WTC11 (cell line): ENCODE results near the gene PTGER1. TPM values are rescaled to one million over a fixed set of nuclear protein-coding genes. Genes with fewer than 3 reads are reported as not detected.

ENCODE experiments used
- ATAC-seq: fragments of 200-7000 bp; cut with Tn5 transposase; 2 replicates; pipeline ENCODE4 v1.10.0; 2021; ENCODE audit warnings: mild to moderate bottlenecking, moderate library complexity
- CTCF ChIA-PET: fragments of 300-600 bp; sonication (Branson Sonifier 250); formaldehyde crosslinking; loops from one replicate; lab custom pipeline; 2021; ENCODE audit warnings: antibody characterized with exemption; lab: Charles Lee
- POLR2A ChIA-PET: fragments of 350-600 bp; sonication (Branson Sonifier 250); formaldehyde crosslinking; loops from one replicate; lab custom pipeline; 2021; ENCODE audit warnings: antibody characterized with exemption; lab: Charles Lee
- DNase-seq: peaks from one replicate; pipeline ENCODE4 v3.0.0; 2021; ENCODE audit warnings: low spot score
- H3K27ac Mint-ChIP-seq: 2 replicates; pipeline ENCODE4 v1.8.0; 2021; ENCODE audit warnings: mixed read lengths
- H3K27me3 Mint-ChIP-seq: 2 replicates; pipeline ENCODE4 v1.8.0; 2021; ENCODE audit warnings: low read depth, mild to moderate bottlenecking, moderate library complexity, mixed read lengths
- H3K36me3 Mint-ChIP-seq: 2 replicates; pipeline ENCODE4 v1.8.0; 2021; ENCODE audit warnings: mixed read lengths
- H3K4me1 Mint-ChIP-seq: 2 replicates; pipeline ENCODE4 v1.8.0; 2022; ENCODE audit warnings: mixed read lengths
- H3K4me3 Mint-ChIP-seq: 2 replicates; pipeline ENCODE4 v1.8.0; 2021; ENCODE audit warnings: mild to moderate bottlenecking, moderate library complexity, mixed read lengths
- H3K9me3 Mint-ChIP-seq: 2 replicates; pipeline ENCODE4 v1.8.0; 2021; ENCODE audit warnings: mixed read lengths
- AFF4 ChIP-seq: sonication (generic); formaldehyde crosslinking; IDR thresholded peaks from 2 replicates; pipeline ENCODE4 v1.8.1; 2023; ENCODE audit warnings: mild to moderate bottlenecking, missing genetic modification reagents, borderline replicate concordance
- ATF2 ChIP-seq: sonication (generic); formaldehyde crosslinking; IDR thresholded peaks from 2 replicates; pipeline ENCODE4 v1.8.1; 2022; ENCODE audit warnings: low read depth, missing genetic modification reagents, borderline replicate concordance
- CTCF ChIP-seq: fragments of 200-600 bp; IDR thresholded peaks from 2 replicates; pipeline ENCODE4 v1.8.0; 2022; ENCODE audit warnings: antibody characterized with exemption
- ESRRA ChIP-seq: sonication (generic); formaldehyde crosslinking; IDR thresholded peaks from 2 replicates; pipeline ENCODE4 v1.8.1; 2022; ENCODE audit warnings: mild to moderate bottlenecking, missing genetic modification reagents, borderline replicate concordance
- FOXJ3 ChIP-seq: sonication (generic); formaldehyde crosslinking; IDR thresholded peaks from 2 replicates; pipeline ENCODE4 v1.9.0; 2021; ENCODE audit warnings: missing genetic modification reagents, mild to moderate bottlenecking, borderline replicate concordance
- FOXP1 ChIP-seq: sonication (generic); formaldehyde crosslinking; IDR thresholded peaks from 2 replicates; pipeline ENCODE4 v1.8.0; 2022; ENCODE audit warnings: missing genetic modification reagents, mild to moderate bottlenecking, moderate library complexity, borderline replicate concordance
- GABPB1 ChIP-seq: sonication (generic); formaldehyde crosslinking; IDR thresholded peaks from 2 replicates; pipeline ENCODE4 v1.8.1; 2023; ENCODE audit warnings: mild to moderate bottlenecking, missing genetic modification reagents
- JAZF1 ChIP-seq: fragments of 250-450 bp; sonication (Bioruptor Pico); IDR thresholded peaks from 2 replicates; pipeline ENCODE4 v1.9.0; 2021; ENCODE audit warnings: moderate library complexity, mild to moderate bottlenecking, inconsistent platforms
- JUN ChIP-seq: sonication (generic); formaldehyde crosslinking; IDR thresholded peaks from 2 replicates; pipeline ENCODE4 v1.8.0; 2023; ENCODE audit warnings: mild to moderate bottlenecking, missing genetic modification reagents
- MYBL2 ChIP-seq: sonication (generic); formaldehyde crosslinking; IDR thresholded peaks from 2 replicates; pipeline ENCODE4 v1.8.1; 2023; ENCODE audit warnings: mild to moderate bottlenecking, moderate library complexity, missing genetic modification reagents
- NR2C2 ChIP-seq: sonication (generic); formaldehyde crosslinking; IDR thresholded peaks from 2 replicates; pipeline ENCODE4 v1.8.0; 2022; ENCODE audit warnings: mild to moderate bottlenecking, missing genetic modification reagents
- PRRX2 ChIP-seq: fragments of 250-450 bp; sonication (Bioruptor Pico); IDR thresholded peaks from 2 replicates; pipeline ENCODE4 v1.8.0; 2021; ENCODE audit warnings: mild to moderate bottlenecking
- TEAD4 ChIP-seq: sonication (generic); formaldehyde crosslinking; IDR thresholded peaks from 2 replicates; pipeline ENCODE4 v1.8.0; 2022; ENCODE audit warnings: mild to moderate bottlenecking, missing genetic modification reagents
- USF1 ChIP-seq: sonication (generic); formaldehyde crosslinking; IDR thresholded peaks from 2 replicates; pipeline ENCODE4 v1.8.0; 2022; ENCODE audit warnings: mild to moderate bottlenecking, missing genetic modification reagents
- ZNF219 ChIP-seq: sonication (generic); formaldehyde crosslinking; IDR thresholded peaks from 2 replicates; pipeline ENCODE4 v1.8.0; 2023; ENCODE audit warnings: missing genetic modification reagents, mild to moderate bottlenecking, borderline replicate concordance
- ZNF317 ChIP-seq: sonication (generic); formaldehyde crosslinking; IDR thresholded peaks from 2 replicates; pipeline ENCODE4 v1.8.1; 2023; ENCODE audit warnings: low read depth, mild to moderate bottlenecking, moderate library complexity, missing genetic modification reagents, borderline replicate concordance
- ZNF425 ChIP-seq: fragments of 250-450 bp; sonication (Bioruptor Pico); conservative IDR thresholded peaks from 2 replicates; pipeline ENCODE4 v1.9.0; 2021; ENCODE audit warnings: mild to moderate bottlenecking
- ZNF532 ChIP-seq: fragments of 250-450 bp; sonication (Bioruptor Pico); IDR thresholded peaks from 2 replicates; pipeline ENCODE4 v1.9.0; 2021; ENCODE audit warnings: mild to moderate bottlenecking, borderline replicate concordance
- total RNA-seq: library from RNA; stranded (reverse); gene quantifications from 3 replicates; pipeline ENCODE4 v1.2.3, GENCODE V29; 2021

PTGER1 gene
- total RNA-seq, 1 experiment from 2014 or later, result 0.68 TPM

GRCh38 chr19:14496834-14497227 is 21.7 kb upstream of the PTGER1 start:
- peak overlapping the region; percentile 52 for H3K4me3 Mint-ChIP-seq
- no peaks in the 10 kb centered on the region for H3K9me3 Mint-ChIP-seq
- H3K27ac Mint-ChIP-seq, result peak overlapping the region; percentile 95
- POLR2A ChIA-PET, result interaction anchor here (0.6 to 1.9 kb wide), 6 partner anchors 11 to 192 kb away, joined by 3 to 7 read pairs (median 4); partner anchors contain the start of gene DNAJB1
- DNase-seq (no peak), ATAC-seq (no peak)
- TF ChIP-seq AFF4 (CRISPR knock-in tag) (no peak), ZNF532 (CRISPR knock-in tag) (no peak), PRRX2 (no peak), TEAD4 (CRISPR knock-in tag) (no peak), JUN (no peak), ATF2 (CRISPR knock-in tag) (no peak), NR2C2 (CRISPR knock-in tag) (no peak), MYBL2 (CRISPR knock-in tag) (no peak), GABPB1 (CRISPR knock-in tag) (no peak), CTCF (no peak), FOXJ3 (CRISPR knock-in tag) (no peak), FOXP1 (CRISPR knock-in tag) (no peak), ZNF219 (CRISPR knock-in tag) (no peak), USF1 (CRISPR knock-in tag) (no peak), ZNF425 (no peak), JAZF1 (CRISPR knock-in tag) (no peak), ESRRA (no peak), ZNF317 (CRISPR knock-in tag) (no peak)
- H3K27me3 Mint-ChIP-seq, result peaks cover 4% of the 10 kb centered on the region; the same call in 1 of the 2 replicates
- H3K36me3 Mint-ChIP-seq, result peaks cover 14% of the 10 kb centered on the region
- peaks cover 21% of the 10 kb centered on the region for H3K4me1 Mint-ChIP-seq
- CTCF ChIA-PET, result interaction anchor here (0.6 to 4.2 kb wide), 15 partner anchors 9 to 360 kb away, joined by 3 to 46 read pairs (median 6); partner anchors contain the start of genes ASF1B, DNAJB1 and PTGER1
